HEK293T (cell line): Measurements from ENCODE around the gene ZBTB45.

Source experiments
- ARNT ChIP-seq: fragments of 450-650 bp; IDR thresholded peaks from 2 replicates; pipeline ENCODE4 v1.6.1; 2017; ENCODE audit warnings: mild to moderate bottlenecking
- BHLHE40 ChIP-seq: fragments of 450-650 bp; IDR thresholded peaks from 2 replicates; pipeline ENCODE4 v1.6.1; 2016; ENCODE audit warnings: mild to moderate bottlenecking, moderate library complexity, borderline replicate concordance
- FOXA1 ChIP-seq: fragments of 450-650 bp; IDR thresholded peaks from 2 replicates; pipeline ENCODE4 v1.6.1; 2016; ENCODE audit warnings: mild to moderate bottlenecking
- L3MBTL2 ChIP-seq: fragments of 450-650 bp; conservative IDR thresholded peaks from 2 replicates; pipeline ENCODE4 v1.6.1; 2016; ENCODE audit warnings: mild to moderate bottlenecking
- NFRKB ChIP-seq: fragments of 450-650 bp; IDR thresholded peaks from 2 replicates; pipeline ENCODE4 v1.6.1; 2016; ENCODE audit warnings: mild to moderate bottlenecking, moderate library complexity
- PKNOX1 ChIP-seq: fragments of 450-650 bp; IDR thresholded peaks from 2 replicates; pipeline ENCODE4 v1.6.1; 2016
- ZNF384 ChIP-seq: fragments of 450-650 bp; IDR thresholded peaks from 2 replicates; pipeline ENCODE4 v1.6.1; 2016

DNA sequence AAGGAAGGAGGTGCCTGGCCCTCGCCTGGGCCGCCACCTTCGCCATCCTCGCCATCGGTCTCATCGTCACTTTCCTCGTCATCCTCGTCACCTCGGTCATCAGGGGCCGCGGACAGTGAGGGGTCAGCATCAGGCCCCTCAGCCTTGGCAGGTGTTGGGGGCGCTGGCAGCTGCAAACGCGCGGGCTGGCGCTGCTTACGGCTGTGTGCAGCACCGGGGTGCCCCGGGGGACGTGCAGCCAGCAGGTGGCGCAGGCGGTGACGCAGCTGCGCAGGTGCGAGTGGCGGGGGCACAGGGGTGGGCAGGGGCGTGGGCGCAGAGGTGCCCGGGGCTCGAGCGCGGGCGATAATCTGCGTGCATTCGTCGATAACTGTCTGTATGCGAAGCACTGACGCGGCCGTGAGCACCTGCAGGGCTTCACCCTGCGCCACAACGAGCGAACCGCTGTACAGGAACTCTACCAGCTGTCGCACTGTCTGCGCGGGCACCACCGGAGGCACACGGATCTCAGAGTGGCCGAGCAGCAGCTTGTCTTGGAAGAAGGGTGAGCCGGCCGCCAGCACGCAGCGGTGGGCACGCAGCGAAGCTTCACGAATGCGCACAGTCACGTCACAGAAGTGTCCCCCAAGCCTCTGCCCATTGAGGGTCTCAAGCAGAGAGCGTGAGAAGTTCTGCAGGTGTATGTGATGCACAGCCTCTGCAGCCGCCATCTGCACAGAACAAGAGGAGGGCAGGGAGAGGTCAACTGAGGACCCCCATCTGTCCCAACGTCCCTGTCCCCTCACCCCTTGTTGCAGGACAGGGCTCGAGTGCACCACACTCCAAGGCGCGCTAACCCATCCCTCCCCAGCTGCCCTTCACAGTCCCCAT, 2.4 kb downstream of the ZBTB45 start:
- TF ChIP-seq BHLHE40 (no peak), NFRKB (no peak), ARNT (no peak), PKNOX1 (no peak), L3MBTL2 (no peak), ZNF384 (no peak), FOXA1 (no peak)
